Measurements from ENCODE around the gene TMTC2. TPM values are rescaled to one million over a fixed set of nuclear protein-coding genes. Genes with fewer than 3 reads are reported as not detected.

Gene TMTC2
- total and polyA plus RNA-seq, 2 experiments from 2014 or later, result 0.36 to 5.6 TPM

DNA sequence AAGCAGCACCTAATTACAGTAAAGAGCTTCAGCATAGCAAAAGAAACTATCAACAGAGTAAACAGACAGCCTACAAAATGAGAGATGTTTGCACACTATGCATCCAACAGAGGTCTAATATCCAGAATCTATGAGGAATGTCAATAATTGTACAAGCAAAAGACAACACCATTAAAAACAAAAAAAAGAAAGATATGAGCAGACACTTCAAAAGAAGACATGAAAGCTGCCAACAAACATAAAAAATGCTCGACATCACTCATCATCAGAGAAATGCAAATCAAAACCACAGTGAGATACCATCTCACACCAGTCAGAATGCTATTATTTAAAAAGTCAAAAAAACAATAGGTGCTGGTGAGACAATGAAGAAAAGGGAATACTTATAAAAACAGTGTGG lies 273.1 kb downstream of the TMTC2 start:
- Histone ChIP-seq H3K9ac (no peak overlapping the region), H3K36me3 (ENCODE audit: low read depth) (no peaks in the 10 kb centered on the region), H3K27ac (no peak overlapping the region), H3F3A (ENCODE audit: insufficient read depth) (no peaks in the 10 kb centered on the region), H3K9me2 (ENCODE audit: insufficient read depth) (no peaks in the 10 kb centered on the region), H3K27me3 (replicated peaks; ENCODE audit: insufficient read depth) (no peaks in the 10 kb centered on the region), H3K4me2 (ENCODE audit: unreplicated experiment) (no peak overlapping the region), H3K9me3 (ENCODE audit: low read depth) (no peaks in the 10 kb centered on the region), H3K4me3 (no peak overlapping the region), H4K20me1 (ENCODE audit: insufficient read depth) (no peaks in the 10 kb centered on the region), H3K4me1 (ENCODE audit: insufficient read depth) (no peaks in the 10 kb centered on the region), H2AFZ (no peak overlapping the region), H3K79me2 (ENCODE audit: insufficient read depth) (no peaks in the 10 kb centered on the region)
- 92 to 97% methylated on average over 1 of the region's 1 CpG for WGBS, 2 experiments (ENCODE audit: low coverage in 1 of 2, low lambda C conversion rate in 2 of 2, missing lambda C conversion rate in 2 of 2)
- in situ Hi-C loops (cut with MboI), result no loop called here
- TF ChIP-seq EZH2 (IDR thresholded peaks at IDR 0.05; ENCODE audit: insufficient read depth, poor library complexity, severe bottlenecking), result no peak
- no peak for DNase-seq

DNA sequence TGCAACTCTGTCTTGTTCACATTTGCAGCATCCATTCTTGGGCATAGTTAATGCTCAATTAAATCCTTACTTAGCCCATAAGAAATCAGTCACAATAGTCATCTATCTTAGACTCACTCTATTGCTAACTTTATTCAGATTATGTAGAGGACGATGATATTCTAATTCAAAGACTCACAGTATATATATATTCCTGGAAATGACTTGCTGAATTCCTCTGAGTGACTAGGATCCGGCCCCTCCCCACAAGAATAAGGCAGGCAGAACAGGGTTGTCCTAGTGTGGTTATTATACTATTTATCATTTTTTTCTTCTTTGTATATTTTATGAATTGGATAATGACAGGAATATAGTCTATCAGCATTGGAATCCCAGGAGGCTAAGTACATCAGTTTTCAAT lies 275.1 kb downstream of the TMTC2 start:
- in situ Hi-C loops (cut with MboI), result no loop called here
- 73 to 84% methylated on average over 2 of the region's 2 CpGs for WGBS, 2 experiments (ENCODE audit: low coverage in 1 of 2, low lambda C conversion rate in 2 of 2, missing lambda C conversion rate in 2 of 2)
- H3K27ac ChIP-seq, result no peak overlapping the region
- no peak overlapping the region for H3K4me3 ChIP-seq
- H3K79me2 ChIP-seq (ENCODE audit: insufficient read depth), result no peaks in the 10 kb centered on the region
- no peak for TF ChIP-seq EZH2phosphoT487 (IDR thresholded peaks at IDR 0.05; ENCODE audit: insufficient read depth, low read depth)
- no peak overlapping the region for H2AFZ ChIP-seq
- H3F3A ChIP-seq (ENCODE audit: insufficient read depth), result no peaks in the 10 kb centered on the region
- no peak overlapping the region for H3K9ac ChIP-seq
- H3K4me1 ChIP-seq (ENCODE audit: insufficient read depth), result no peaks in the 10 kb centered on the region
- H3K36me3 ChIP-seq (ENCODE audit: low read depth), result no peaks in the 10 kb centered on the region
- no peaks in the 10 kb centered on the region for H3K9me3 ChIP-seq (ENCODE audit: low read depth)
- H3K4me2 ChIP-seq (ENCODE audit: unreplicated experiment), result no peak overlapping the region
- no peaks in the 10 kb centered on the region for H3K27me3 ChIP-seq (replicated peaks; ENCODE audit: insufficient read depth)
- no peak for DNase-seq
- H4K20me1 ChIP-seq (ENCODE audit: insufficient read depth), result no peaks in the 10 kb centered on the region
- no peaks in the 10 kb centered on the region for H3K9me2 ChIP-seq (ENCODE audit: insufficient read depth)

GRCh38 chr12:82963956-82964355 lies 277.2 kb downstream of the TMTC2 start:
- Histone ChIP-seq H4K20me1 (ENCODE audit: insufficient read depth) (no peaks in the 10 kb centered on the region), H3K27ac (no peak overlapping the region), H3K9me3 (ENCODE audit: low read depth) (no peaks in the 10 kb centered on the region), H3K9ac (no peak overlapping the region), H2AFZ (no peak overlapping the region), H3K79me2 (ENCODE audit: insufficient read depth) (no peaks in the 10 kb centered on the region), H3K36me3 (ENCODE audit: low read depth) (no peaks in the 10 kb centered on the region; the same call in 1 of the 2 replicates), H3K4me3 (no peak overlapping the region), H3K4me2 (ENCODE audit: unreplicated experiment) (no peak overlapping the region), H3F3A (ENCODE audit: insufficient read depth) (no peaks in the 10 kb centered on the region), H3K27me3 (replicated peaks; ENCODE audit: insufficient read depth) (no peaks in the 10 kb centered on the region), H3K9me2 (ENCODE audit: insufficient read depth) (no peaks in the 10 kb centered on the region), H3K4me1 (ENCODE audit: insufficient read depth) (no peaks in the 10 kb centered on the region)
- no peak for TF ChIP-seq EZH2phosphoT487 (IDR thresholded peaks at IDR 0.05; ENCODE audit: insufficient read depth, low read depth)
- TF ChIP-seq EZH2 (IDR thresholded peaks at IDR 0.05; ENCODE audit: insufficient read depth, poor library complexity, severe bottlenecking), result no peak
- in situ Hi-C loops (cut with MboI), result no loop called here
- no peak for DNase-seq
- 82 to 84% methylated on average over 3 of the region's 3 CpGs for WGBS, 2 experiments (ENCODE audit: low coverage in 1 of 2, low lambda C conversion rate in 2 of 2, missing lambda C conversion rate in 2 of 2)

GRCh38 chr12:82964446-82964845 lies 277.7 kb downstream of the TMTC2 start:
- no peak overlapping the region for H3K27ac ChIP-seq
- H3K4me1 ChIP-seq (ENCODE audit: insufficient read depth), result no peaks in the 10 kb centered on the region
- no peaks in the 10 kb centered on the region for H3F3A ChIP-seq (ENCODE audit: insufficient read depth)
- H2AFZ ChIP-seq, result no peak overlapping the region
- no peak overlapping the region for H3K9ac ChIP-seq
- no peak for TF ChIP-seq EZH2 (IDR thresholded peaks at IDR 0.05; ENCODE audit: insufficient read depth, poor library complexity, severe bottlenecking)
- no peak for TF ChIP-seq EZH2phosphoT487 (IDR thresholded peaks at IDR 0.05; ENCODE audit: insufficient read depth, low read depth)
- no peaks in the 10 kb centered on the region for H3K9me2 ChIP-seq (ENCODE audit: insufficient read depth)
- no peaks in the 10 kb centered on the region for H3K9me3 ChIP-seq (ENCODE audit: low read depth)
- DNase-seq, result no peak
- H3K4me2 ChIP-seq (ENCODE audit: unreplicated experiment), result no peak overlapping the region
- H3K4me3 ChIP-seq, result no peak overlapping the region
- H3K27me3 ChIP-seq (replicated peaks; ENCODE audit: insufficient read depth), result no peaks in the 10 kb centered on the region
- no peaks in the 10 kb centered on the region for H4K20me1 ChIP-seq (ENCODE audit: insufficient read depth)
- no peaks in the 10 kb centered on the region; the same call in 1 of the 2 replicates for H3K36me3 ChIP-seq (ENCODE audit: low read depth)
- in situ Hi-C loops (cut with MboI), result no loop called here
- H3K79me2 ChIP-seq (ENCODE audit: insufficient read depth), result no peaks in the 10 kb centered on the region
- WGBS, 2 experiments (ENCODE audit: low coverage in 1 of 2, low lambda C conversion rate in 2 of 2, missing lambda C conversion rate in 2 of 2), result 83% methylated on average over 3 of the region's 3 CpGs

GRCh38 chr12:82966001-82966559 lies 279.4 kb downstream of the TMTC2 start:
- no peak overlapping the region for H3K4me2 ChIP-seq (ENCODE audit: unreplicated experiment)
- in situ Hi-C loops (cut with MboI), result no loop called here
- no peak overlapping the region for H3K4me3 ChIP-seq
- no peak overlapping the region for H3K27ac ChIP-seq
- WGBS, 2 experiments (ENCODE audit: low coverage in 1 of 2, low lambda C conversion rate in 2 of 2, missing lambda C conversion rate in 2 of 2), result 85 to 90% methylated on average over 2 of the region's 2 CpGs
- no peaks in the 10 kb centered on the region for H3K9me3 ChIP-seq (ENCODE audit: low read depth)
- TF ChIP-seq EZH2 (IDR thresholded peaks at IDR 0.05; ENCODE audit: insufficient read depth, poor library complexity, severe bottlenecking) (no peak), EZH2phosphoT487 (IDR thresholded peaks at IDR 0.05; ENCODE audit: insufficient read depth, low read depth) (no peak)
- DNase-seq, result no peak
- H3F3A ChIP-seq (ENCODE audit: insufficient read depth), result no peaks in the 10 kb centered on the region
- no peaks in the 10 kb centered on the region; the same call in 1 of the 2 replicates for H3K36me3 ChIP-seq (ENCODE audit: low read depth)
- H3K4me1 ChIP-seq (ENCODE audit: insufficient read depth), result no peaks in the 10 kb centered on the region
- H3K9me2 ChIP-seq (ENCODE audit: insufficient read depth), result no peaks in the 10 kb centered on the region
- H3K79me2 ChIP-seq (ENCODE audit: insufficient read depth), result no peaks in the 10 kb centered on the region
- H2AFZ ChIP-seq, result no peak overlapping the region
- no peaks in the 10 kb centered on the region for H3K27me3 ChIP-seq (replicated peaks; ENCODE audit: insufficient read depth)
- H3K9ac ChIP-seq, result no peak overlapping the region
- H4K20me1 ChIP-seq (ENCODE audit: insufficient read depth), result no peaks in the 10 kb centered on the region

Measured in GM23248 (cell line).